T1000 (cell line): ENCODE data around the gene KIF14.
"Not testable (repeated sequence)": the region's sequence is repeated elsewhere in the genome, so short reads cannot be mapped to it uniquely, and the experiment has no call there.

Experiments used
- DNase-seq: peaks from one replicate; lab custom pipeline; 2025; ENCODE audit warnings: mixed read lengths; lab: John Stamatoyannopoulos, UW

The KIF14 gene

GRCh38 chr1:200538179-200538578 is 82.4 kb downstream of the KIF14 start:
- DNase-seq: no peak

GRCh38 chr1:200535605-200536004 is 84.9 kb downstream of the KIF14 start:
- DNase-seq: no peak

- DNase-seq: no peak
Measured at GRCh38 chr1:200530623-200531261, 89.8 kb downstream of the KIF14 start.

- DNase-seq: no peak
Measured at GRCh38 chr1:200528858-200529606, 91.5 kb downstream of the KIF14 start.

- no peak for DNase-seq
Measured at GRCh38 chr1:200527670-200528069, 92.9 kb downstream of the KIF14 start.

- DNase-seq: no peak
Measured at GRCh38 chr1:200526709-200527612, 93.6 kb downstream of the KIF14 start.

- DNase-seq: no peak
Measured at GRCh38 chr1:200525090-200525987, 95.2 kb downstream of the KIF14 start.

GRCh38 chr1:200524551-200524950 is 96.0 kb downstream of the KIF14 start:
- DNase-seq: not testable (repeated sequence)

- DNase-seq: no peak
Measured at GRCh38 chr1:200524092-200524491, 96.5 kb downstream of the KIF14 start.

- no peak for DNase-seq
Measured at GRCh38 chr1:200520735-200521134, 99.8 kb downstream of the KIF14 start.

GRCh38 chr1:200518524-200518923 is 102.0 kb downstream of the KIF14 start:
- DNase-seq: no peak

- DNase-seq: no peak
Measured at GRCh38 chr1:200512191-200512590, 108.4 kb downstream of the KIF14 start.

GRCh38 chr1:200510228-200510623 is 110.3 kb downstream of the KIF14 start:
- peak; percentile 52 for DNase-seq

GRCh38 chr1:200506471-200506870 is 114.1 kb downstream of the KIF14 start:
- no peak for DNase-seq

- DNase-seq: no peak
Measured at GRCh38 chr1:200505257-200505656, 115.3 kb downstream of the KIF14 start.
